CD4-positive, alpha-beta T cell (primary cell): Measurements from ENCODE around the gene RAET1L. TPM values are rescaled to one million over a fixed set of nuclear protein-coding genes. Genes with fewer than 3 reads are reported as not detected.

Experiments
- ATAC-seq: fragments of 200-7000 bp; cut with Tn5 transposase; one replicate; pipeline ENCODE4 v1.10.0; 2022; ENCODE audit warnings: mild to moderate bottlenecking; ENCODE audit not compliant: poor library complexity
- CTCF ChIA-PET: fragments of 350-600 bp; sonication (Branson Sonifier 250); formaldehyde crosslinking; loops from one replicate; lab custom pipeline; 2021; ENCODE audit warnings: antibody characterized with exemption, inconsistent platforms; lab: Charles Lee
- POLR2A ChIA-PET: fragments of 350-600 bp; sonication (Branson Sonifier 250); formaldehyde crosslinking; loops from one replicate; lab custom pipeline; 2021; ENCODE audit warnings: antibody characterized with exemption, inconsistent platforms; lab: Charles Lee
- DNase-seq, 14 experiments: peaks; one replicate each; pipeline ENCODE4 v3.0.0-alpha.2; 2013 to 2020; ENCODE audit warnings: mixed read lengths in 2 of 14
- H3K27ac ChIP-seq, 2 donors: one replicate each; pipeline versions ENCODE4 v1.5.1 to v1.7.0; 2013; ENCODE audit warnings: low read length in 2 of 2, low read depth in 1 of 2, mild to moderate bottlenecking in 1 of 2
- H3K27me3 ChIP-seq, 2 experiments: 1 replicate in 1 of 2; 2 replicates in 1 of 2; pipeline versions ENCODE4 v1.6.1 to v1.7.0; 2013; ENCODE audit warnings: low read length in 2 of 2, control low read depth in 1 of 2, mild to moderate bottlenecking in 1 of 2, moderate library complexity in 1 of 2; ENCODE audit not compliant: insufficient read depth in 2 of 2, control insufficient read depth in 1 of 2
- H3K36me3 ChIP-seq: one replicate; pipeline ENCODE4 v1.6.1; 2013; ENCODE audit warnings: low read length, control low read depth; ENCODE audit not compliant: insufficient read depth
- H3K4me1 ChIP-seq: one replicate; pipeline ENCODE4 v1.6.1; 2013; ENCODE audit warnings: low read length, control low read depth; ENCODE audit not compliant: insufficient read depth
- H3K4me3 ChIP-seq: one replicate; pipeline ENCODE4 v1.5.1; 2013; ENCODE audit warnings: mild to moderate bottlenecking, low read length, moderate library complexity
- H3K9me3 ChIP-seq, 2 experiments: 1 replicate in 1 of 2; 2 replicates in 1 of 2; pipeline versions ENCODE4 v1.6.1 to v1.7.0; 2013; ENCODE audit warnings: low read length in 2 of 2, mild to moderate bottlenecking in 2 of 2, control low read depth in 1 of 2, moderate library complexity in 1 of 2; ENCODE audit not compliant: control insufficient read depth in 1 of 2, insufficient read depth in 1 of 2
- H3K27ac Mint-ChIP-seq: one replicate; pipeline ENCODE4 v1.8.0; 2020; ENCODE audit warnings: mixed read lengths
- H3K27me3 Mint-ChIP-seq: one replicate; pipeline ENCODE4 v1.8.0; 2021; ENCODE audit warnings: mixed read lengths
- H3K36me3 Mint-ChIP-seq: one replicate; pipeline ENCODE4 v1.8.0; 2021; ENCODE audit warnings: low read depth, mixed read lengths
- H3K4me1 Mint-ChIP-seq: one replicate; pipeline ENCODE4 v1.8.0; 2021; ENCODE audit warnings: low read depth, mixed read lengths
- H3K4me3 Mint-ChIP-seq: one replicate; pipeline ENCODE4 v1.8.0; 2020; ENCODE audit warnings: mild to moderate bottlenecking, mixed read lengths
- H3K9me3 Mint-ChIP-seq: one replicate; pipeline ENCODE4 v1.8.0; 2020; ENCODE audit warnings: mixed read lengths
- intact Hi-C, 2 experiments: fragments of 100-400 bp; cut with DNase I in 1 of 2; cut with micrococcal nuclease in 1 of 2; formaldehyde crosslinking; loops; one replicate each; pipeline versions ENCODE4 v1.15.1 to v1.9.0; 2023 to 2025; cut with DNase I, micrococcal nuclease
- total RNA-seq, 174 experiments: library from RNA in 2 of 174; stranded (reverse) in 2 of 174; gene quantifications; one replicate each; pipeline ENCODE4 v1.2.3 and lab custom pipeline; 2021 to 2026
- TF ChIP-seq, protein P1 (sequence below): fragments of 200-600 bp; IDR thresholded peaks from one replicate; pipeline ENCODE4 v1.8.0; 2022; ENCODE audit warnings: antibody characterized with exemption, mild to moderate bottlenecking

Gene RAET1L
- total RNA-seq, 2 experiments from 2014 or later, result not detected

DNA sequence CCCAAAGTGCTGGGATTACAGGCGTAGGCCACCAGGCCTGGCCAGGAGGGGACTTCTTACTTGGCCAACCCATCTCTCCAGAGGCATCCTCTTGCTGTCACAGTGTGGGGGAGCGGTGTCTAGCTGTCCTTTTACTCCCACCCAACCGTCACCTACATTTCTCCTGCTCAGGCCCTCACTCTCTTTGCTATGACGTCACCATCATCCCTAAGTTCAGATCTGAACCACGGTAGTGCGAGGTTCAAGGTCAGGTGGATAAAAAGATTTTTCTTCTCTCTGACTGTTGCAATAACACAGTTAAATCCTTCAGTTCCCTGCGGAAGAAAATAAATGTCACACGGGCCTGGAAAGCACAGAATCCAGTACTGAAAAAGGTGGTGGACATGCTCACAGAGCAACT is 7.3 kb upstream of the RAET1L start:
- Histone ChIP-seq H3K4me1 (peaks cover 7% of the 10 kb centered on the region), H3K9me3 (no peaks in the 10 kb centered on the region), H3K4me3 (no peak overlapping the region), H3K27ac (no peak overlapping the region), H3K27me3 (peaks cover 20 to 35% of the 10 kb centered on the region in 2 experiments), H3K36me3 (no peaks in the 10 kb centered on the region)
- Mint-ChIP-seq H3K27me3 (peaks cover 69% of the 10 kb centered on the region), H3K9me3 (no peaks in the 10 kb centered on the region), H3K4me3 (no peak overlapping the region), H3K27ac (no peak overlapping the region), H3K4me1 (peaks cover 9% of the 10 kb centered on the region), H3K36me3 (no peaks in the 10 kb centered on the region)
- no peak for ATAC-seq
- ChIA-PET POLR2A (no interaction called here), CTCF (no interaction called here)
- intact Hi-C loops, result no loop called here
- DNase-seq, result no peak
- TF ChIP-seq, protein P1, sequence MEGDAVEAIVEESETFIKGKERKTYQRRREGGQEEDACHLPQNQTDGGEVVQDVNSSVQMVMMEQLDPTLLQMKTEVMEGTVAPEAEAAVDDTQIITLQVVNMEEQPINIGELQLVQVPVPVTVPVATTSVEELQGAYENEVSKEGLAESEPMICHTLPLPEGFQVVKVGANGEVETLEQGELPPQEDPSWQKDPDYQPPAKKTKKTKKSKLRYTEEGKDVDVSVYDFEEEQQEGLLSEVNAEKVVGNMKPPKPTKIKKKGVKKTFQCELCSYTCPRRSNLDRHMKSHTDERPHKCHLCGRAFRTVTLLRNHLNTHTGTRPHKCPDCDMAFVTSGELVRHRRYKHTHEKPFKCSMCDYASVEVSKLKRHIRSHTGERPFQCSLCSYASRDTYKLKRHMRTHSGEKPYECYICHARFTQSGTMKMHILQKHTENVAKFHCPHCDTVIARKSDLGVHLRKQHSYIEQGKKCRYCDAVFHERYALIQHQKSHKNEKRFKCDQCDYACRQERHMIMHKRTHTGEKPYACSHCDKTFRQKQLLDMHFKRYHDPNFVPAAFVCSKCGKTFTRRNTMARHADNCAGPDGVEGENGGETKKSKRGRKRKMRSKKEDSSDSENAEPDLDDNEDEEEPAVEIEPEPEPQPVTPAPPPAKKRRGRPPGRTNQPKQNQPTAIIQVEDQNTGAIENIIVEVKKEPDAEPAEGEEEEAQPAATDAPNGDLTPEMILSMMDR, result no peak

DNA sequence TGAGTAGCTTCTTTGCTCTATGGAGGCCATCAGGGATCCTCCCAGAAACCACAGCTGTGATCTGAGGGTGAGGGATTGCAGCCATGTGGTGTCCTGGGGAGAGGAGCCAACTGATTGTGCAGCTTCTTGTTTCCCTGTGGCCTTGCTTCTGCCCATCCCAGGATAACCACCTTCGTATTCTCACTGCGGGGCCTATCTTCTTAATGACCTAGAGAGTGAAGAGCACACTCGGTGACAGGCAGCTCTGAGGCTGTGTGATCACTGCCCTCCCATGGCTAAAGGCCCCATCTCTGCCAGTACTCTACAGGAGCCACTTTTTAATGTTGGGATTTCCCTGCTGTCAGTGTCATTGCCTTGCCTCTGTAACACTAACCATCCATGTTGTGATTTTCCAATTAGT is 5.3 kb upstream of the RAET1L start:
- intact Hi-C loops, result no loop called here
- H3K4me1 ChIP-seq, result peaks cover 5% of the 10 kb centered on the region
- H3K27ac Mint-ChIP-seq, result no peak overlapping the region
- no peak overlapping the region for H3K4me3 Mint-ChIP-seq
- no peaks in the 10 kb centered on the region for H3K36me3 Mint-ChIP-seq
- POLR2A ChIA-PET, result no interaction called here
- H3K9me3 Mint-ChIP-seq, result no peaks in the 10 kb centered on the region
- no peak for ATAC-seq
- DNase-seq, result no peak
- H3K27me3 Mint-ChIP-seq, result peaks cover 68% of the 10 kb centered on the region
- no peak overlapping the region for H3K4me3 ChIP-seq
- peaks cover 4% of the 10 kb centered on the region for H3K4me1 Mint-ChIP-seq
- no peaks in the 10 kb centered on the region for H3K36me3 ChIP-seq
- H3K9me3 ChIP-seq, result peaks cover 0 to 4% of the 10 kb centered on the region in 2 experiments
- CTCF ChIA-PET, result no interaction called here
- peaks cover 17 to 34% of the 10 kb centered on the region in 2 experiments for H3K27me3 ChIP-seq
- TF ChIP-seq, protein P1, result no peak
- no peak overlapping the region for H3K27ac ChIP-seq

DNA sequence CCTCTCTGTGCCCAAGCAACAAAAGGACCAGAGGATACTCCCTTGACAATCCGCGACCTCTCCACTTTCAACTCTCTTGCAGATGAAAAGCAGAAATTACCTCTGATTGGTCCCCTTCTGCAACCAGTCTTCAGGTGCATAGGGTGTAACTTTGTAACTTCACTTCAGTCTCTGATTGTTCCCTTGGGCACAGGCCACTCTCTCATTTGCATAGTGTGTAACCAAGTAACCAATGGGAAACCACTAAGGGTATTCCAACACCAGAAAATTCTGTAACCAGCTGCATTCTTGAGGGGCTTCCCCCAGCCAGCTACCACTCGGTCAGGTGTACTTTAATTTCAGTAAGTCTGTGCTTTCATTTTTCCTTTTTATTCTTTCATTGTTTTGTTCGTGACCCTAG is 4.4 kb upstream of the RAET1L start:
- Histone ChIP-seq H3K27ac (no peak overlapping the region), H3K9me3 (peaks cover 0 to 5% of the 10 kb centered on the region in 2 experiments), H3K36me3 (no peaks in the 10 kb centered on the region), H3K4me3 (no peak overlapping the region), H3K27me3 (peaks cover 23 to 34% of the 10 kb centered on the region in 2 experiments), H3K4me1 (peaks cover 14% of the 10 kb centered on the region)
- ChIA-PET POLR2A (no interaction called here), CTCF (no interaction called here)
- H3K4me3 Mint-ChIP-seq, result no peak overlapping the region
- TF ChIP-seq, protein P1, result no peak
- no peaks in the 10 kb centered on the region for H3K9me3 Mint-ChIP-seq
- peaks cover 9% of the 10 kb centered on the region for H3K4me1 Mint-ChIP-seq
- H3K36me3 Mint-ChIP-seq, result no peaks in the 10 kb centered on the region
- no peak overlapping the region for H3K27ac Mint-ChIP-seq
- H3K27me3 Mint-ChIP-seq, result peaks cover 70% of the 10 kb centered on the region
- intact Hi-C loops, result no loop called here
- DNase-seq (no peak), ATAC-seq (no peak)
